Pancreas (tissue), 10 donors: ENCODE results near the gene NAXE. TPM values are rescaled to one million over a fixed set of nuclear protein-coding genes. Genes with fewer than 3 reads are reported as not detected.
"Not testable (repeated sequence)": the region's sequence is repeated elsewhere in the genome, so short reads cannot be mapped to it uniquely, and the experiment has no call there.

Experiments used
- ATAC-seq, 4 donors: fragments of 200-7000 bp; cut with Tn5 transposase; one replicate each; pipeline versions ENCODE4 v1.8.0 to v1.9.1; 2020; ENCODE audit warnings: mild to moderate bottlenecking in 4 of 4, moderate library complexity in 4 of 4
- DNase-seq, 6 donors: peaks; one replicate each; pipeline ENCODE4 v3.0.0-alpha.2; 2020
- FAIRE-seq: peaks from 2 replicates; lab custom pipeline; 2012; peaks lifted over from hg19 to GRCh38; lab: Jason Lieb, UNC
- H3K27ac ChIP-seq, 4 donors: fragments of 200-600 bp; sonication (generic); 1 replicate in 3 of 4; 2 replicates in 1 of 4; pipeline versions ENCODE4 v1.5.0 to v1.8.0; 2020
- H3K27me3 ChIP-seq, 4 donors: fragments of 200-600 bp; one replicate each; pipeline ENCODE4 v1.8.0; 2021
- H3K36me3 ChIP-seq, 3 donors: fragments of 200-600 bp; sonication (generic) in 1 of 3; one replicate each; pipeline versions ENCODE4 v1.5.0 to v1.8.0; 2020 to 2021
- H3K4me1 ChIP-seq, 3 donors: fragments of 200-600 bp; one replicate each; pipeline ENCODE4 v1.8.0; 2021
- H3K4me3 ChIP-seq, 4 donors: fragments of 200-600 bp; sonication (generic) in 2 of 4; one replicate each; pipeline versions ENCODE4 v1.5.0 to v1.8.0; 2020 to 2021
- H3K9me3 ChIP-seq, 4 donors: fragments of 200-600 bp; one replicate each; pipeline ENCODE4 v1.8.0; 2021
- CTCF ChIP-seq, 4 donors: fragments of 200-600 bp; sonication (generic) in 3 of 4; IDR thresholded peaks; one replicate each; pipeline versions ENCODE4 v1.5.0 to v1.8.0; 2021; ENCODE audit warnings: antibody characterized with exemption in 4 of 4
- WGBS, 2 donors: extraction: QIAGEN DNeasy Blood & Tissue Kit; methylation state at CpG; one replicate each; pipeline ENCODE4 v1.1.7; 2013; 5-methylcytosine and 5-hydroxymethylcytosine counted together
- intact Hi-C, 3 donors: fragments of 100-400 bp; cut with DNase I; formaldehyde crosslinking; loops; one replicate each; pipeline versions ENCODE4 v1.11.1 to v1.14.2; 2022
- polyA plus RNA-seq, 2 donors: library from polyadenylated mRNA; stranded (reverse); fragments of 200-250 nt; gene quantifications; one replicate each; pipeline ENCODE4 v1.2.3, GENCODE V29; 2013
- total RNA-seq, 6 donors: library from RNA; stranded (reverse); fragmentation: NEBNext Ultra II Directional in 4 of 6; extraction: Animal tissue kit (Norgen Biotek cat#: 25700) in 4 of 6; gene quantifications; one replicate each; pipeline versions ENCODE4 v1.2.1 to v1.2.4, GENCODE V29; 2021 to 2023
- donor health status: healthy with polysubstance abuse.
- donor health status: DM: no; HTN: no; CAD: no; lungs with moderate emphysema.
- donor health status: DM: no; HTN: no; CAD: no.
- donor health status: control.
- donor health status: control.
- donor health status: Bipolar disorder and iron deficiency.
- donor health status: DM: yes; HTN: yes; CAD: no.
- donor health status: DM: no; HTN: no; CAD: no.
- donor health status: DM: no; HTN: no; CAD: no.
- donor health status: DM: yes; HTN: yes; CAD: no.

The NAXE gene
- total and polyA plus RNA-seq, 8 donors = 23.9 to 60.4 (median 36.1) TPM

GRCh38 chr1:156551869-156552268, 39.7 kb upstream of the NAXE start:
- intact Hi-C loops = no loop called here
- H3K4me3 ChIP-seq = no peak overlapping the region
- 95 to 96% methylated on average over 6 of the region's 6 CpGs for WGBS, 2 donors
- DNase-seq (peak in 1 of 6 donors; percentile 23), FAIRE-seq (no peak), ATAC-seq (no peak)
- no peaks in the 10 kb centered on the region for H3K36me3 ChIP-seq
- no peaks in the 10 kb centered on the region for H3K27me3 ChIP-seq
- H3K4me1 ChIP-seq = no peaks in the 10 kb centered on the region
- TF ChIP-seq CTCF (IDR thresholded peaks at IDR 0.05) = no peak
- H3K9me3 ChIP-seq = no peaks in the 10 kb centered on the region
- no peak overlapping the region for H3K27ac ChIP-seq

DNA sequence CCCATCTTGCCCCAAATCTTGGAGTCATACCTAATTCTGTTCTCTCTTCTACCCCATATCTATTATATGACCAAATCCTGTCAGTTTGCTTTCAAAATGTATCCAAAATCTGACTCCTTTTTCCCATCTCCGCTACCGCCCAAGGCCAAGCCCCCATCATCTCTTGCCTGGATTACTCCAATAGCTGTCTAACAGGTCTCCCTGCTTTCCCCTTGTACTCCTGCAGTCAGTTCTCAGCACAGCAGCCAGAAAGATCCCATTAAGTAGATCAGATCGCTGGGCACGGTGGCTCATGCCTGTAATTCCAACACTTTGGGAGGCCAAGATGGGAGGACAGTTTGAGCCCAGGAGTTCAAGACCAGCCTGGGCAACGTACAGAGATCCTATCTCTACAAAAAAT, 39.1 kb upstream of the NAXE start:
- WGBS, 2 donors = 76% methylated on average over 5 of the region's 5 CpGs
- FAIRE-seq = no peak
- no peak for TF ChIP-seq CTCF (IDR thresholded peaks at IDR 0.05)
- no peak for DNase-seq
- no peaks in the 10 kb centered on the region for H3K4me1 ChIP-seq
- no peaks in the 10 kb centered on the region for H3K36me3 ChIP-seq
- H3K9me3 ChIP-seq = no peaks in the 10 kb centered on the region
- intact Hi-C loops = no loop called here
- H3K27ac ChIP-seq = no peak overlapping the region
- no peak overlapping the region for H3K4me3 ChIP-seq
- no peak for ATAC-seq
- no peaks in the 10 kb centered on the region for H3K27me3 ChIP-seq

DNA sequence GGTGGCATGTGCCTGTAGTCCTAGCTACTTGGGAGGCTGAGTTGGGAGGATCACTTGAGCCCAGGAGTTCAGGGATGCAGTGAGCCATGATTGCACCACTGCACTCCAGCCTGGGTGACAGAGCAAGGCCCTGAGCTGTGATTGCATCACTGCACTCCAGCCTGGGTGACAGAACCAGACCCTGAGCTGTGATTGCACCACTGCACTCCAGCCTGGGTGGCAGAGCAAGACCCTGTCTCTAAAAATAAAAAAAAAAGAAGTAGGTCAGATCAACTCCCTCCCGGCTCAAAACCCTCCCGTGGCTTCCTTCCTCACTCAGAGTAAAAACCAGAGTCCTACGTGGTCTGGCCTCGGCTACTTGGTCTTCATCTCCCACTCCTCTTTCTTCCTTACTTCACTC, 38.6 kb upstream of the NAXE start:
- intact Hi-C loops, FAIRE-seq, H3K4me3 ChIP-seq, H3K4me1 ChIP-seq, H3K36me3 ChIP-seq, H3K27ac ChIP-seq, H3K27me3 ChIP-seq, H3K9me3 ChIP-seq: not testable (repeated sequence)
- peak in 2 of 4 donors; percentile 59 to 65 for ATAC-seq
- WGBS, 2 donors = 89 to 100% methylated on average over 4 of the region's 4 CpGs
- DNase-seq = peak in 2 of 6 donors; percentile 25 to 32

GRCh38 chr1:156553860-156554485, 37.6 kb upstream of the NAXE start:
- Histone ChIP-seq H3K27ac (no peak overlapping the region), H3K4me3 (no peak overlapping the region), H3K36me3 (no peaks in the 10 kb centered on the region), H3K27me3 (no peaks in the 10 kb centered on the region), H3K4me1 (no peaks in the 10 kb centered on the region), H3K9me3 (no peaks in the 10 kb centered on the region)
- no peak for ATAC-seq
- 94 to 97% methylated on average over 6 of the region's 6 CpGs for WGBS, 2 donors
- no peak for TF ChIP-seq CTCF (IDR thresholded peaks at IDR 0.05)
- peak in 1 of 6 donors; percentile 13 for DNase-seq
- FAIRE-seq = no peak
- intact Hi-C loops = no loop called here

- DNase-seq = peak in 1 of 6 donors; percentile 7
- no peaks in the 10 kb centered on the region for H3K27me3 ChIP-seq
- no peak for FAIRE-seq
- ATAC-seq = no peak
- TF ChIP-seq CTCF (IDR thresholded peaks at IDR 0.05) = no peak
- no peak overlapping the region for H3K4me3 ChIP-seq
- no peaks in the 10 kb centered on the region for H3K36me3 ChIP-seq
- intact Hi-C loops = no loop called here
- 81 to 86% methylated on average over 8 of the region's 8 CpGs for WGBS, 2 donors
- no peaks in the 10 kb centered on the region for H3K9me3 ChIP-seq
- no peak overlapping the region for H3K27ac ChIP-seq
- H3K4me1 ChIP-seq = no peaks in the 10 kb centered on the region
Observed at GRCh38 chr1:156554971-156555370, 36.6 kb upstream of the NAXE start.
